H1 (cell line): Measurements from ENCODE around the gene MAP6. TPM values are rescaled to one million over a fixed set of nuclear protein-coding genes. Genes with fewer than 3 reads are reported as not detected.

Source experiments
- CEBPB ChIP-seq: IDR thresholded peaks from 2 replicates; pipeline ENCODE4 v1.6.1; 2012; ENCODE audit warnings: low read depth, low read length
- CHD7 ChIP-seq: fragments of 300-600 bp; sonication (generic); IDR thresholded peaks from 2 replicates; pipeline ENCODE4 v1.7.1; 2012; ENCODE audit warnings: low read length, moderate library complexity, mild to moderate bottlenecking, inconsistent platforms; ENCODE audit not compliant: insufficient replicate concordance
- CREB1 ChIP-seq: IDR thresholded peaks from 2 replicates; pipeline ENCODE4 v1.6.1; 2012; ENCODE audit warnings: inconsistent platforms
- EP300 ChIP-seq, 2 experiments: IDR thresholded peaks; 1 replicate in 1 of 2; 2 replicates in 1 of 2; pipeline ENCODE4 v1.6.1; 2011 to 2012; ENCODE audit warnings: low read depth in 2 of 2, low read length in 2 of 2, mild to moderate bottlenecking in 2 of 2, borderline replicate concordance in 1 of 2, inconsistent platforms in 1 of 2, moderate library complexity in 1 of 2
- JUND ChIP-seq: IDR thresholded peaks from 2 replicates; pipeline ENCODE4 v1.6.1; 2011; ENCODE audit warnings: mild to moderate bottlenecking, improper control_type of control experiment, low read length
- NANOG ChIP-seq: IDR thresholded peaks from 2 replicates; pipeline ENCODE4 v1.6.1; 2011; ENCODE audit warnings: low read length, low read depth, mild to moderate bottlenecking, inconsistent platforms; ENCODE audit not compliant: insufficient read depth, poor library complexity, severe bottlenecking
- TBP ChIP-seq: IDR thresholded peaks from 2 replicates; pipeline ENCODE4 v1.6.1; 2011; ENCODE audit warnings: low read depth, low read length, improper control_type of control experiment
- TEAD4 ChIP-seq: IDR thresholded peaks from 2 replicates; pipeline ENCODE4 v1.6.1; 2012; ENCODE audit warnings: low read depth, low read length, inconsistent platforms, mixed read lengths
- YY1 ChIP-seq: IDR thresholded peaks from 2 replicates; pipeline ENCODE4 v1.6.1; 2011; ENCODE audit warnings: low read depth, mild to moderate bottlenecking, low read length
- polyA plus RNA-seq, 7 experiments: library from polyadenylated mRNA; depleted of rRNA in 3 of 7; stranded (reverse) in 5 of 7; unstranded in 2 of 7; fragments of >200 nt in 5 of 7; fragments of 200-250 nt in 2 of 7; gene quantifications; 1 replicate in 5 of 7; 2 replicates in 1 of 7; 4 replicates in 1 of 7; pipeline versions ENCODE4 v1.2.1 to v1.2.3, GENCODE V29; 2011 to 2013; ENCODE audit warnings: missing spikeins in 2 of 7, mixed read lengths in 2 of 7
- total RNA-seq: library from RNA; stranded (reverse); fragmentation: NEBNext Ultra II Directional; extraction: Animal tissue kit (Norgen Biotek cat#: 25700); gene quantifications from 2 replicates; pipeline ENCODE4 v1.2.1, GENCODE V29; 2021

Gene MAP6
- total and polyA plus RNA-seq, 2 of the 8 experiments (the other 6 are each of a cell fraction or from before 2014, with no cell fraction given), result 0.54 to 0.89 TPM

- TF ChIP-seq TBP (no peak), JUND (no peak), YY1 (no peak), TEAD4 (no peak), NANOG (no peak), CREB1 (no peak), EP300 (IDR thresholded peaks at IDR 0.05; ENCODE audit: borderline replicate concordance in 1 of 2, low read depth in 2 of 2, low read length in 2 of 2) (no peak), CHD7 (no peak), CEBPB (no peak)
Observed at GRCh38 chr11:75594211-75594610, 74.6 kb downstream of the MAP6 start (continued).
